Measurements from ENCODE around the gene STMN3.

Gene STMN3

GRCh38 chr20:63692436-63693082 is 39.3 kb upstream of the STMN3 start:
- no peak for DNase-seq (ENCODE audit: low read depth)

GRCh38 chr20:63691711-63692435 is 38.6 kb upstream of the STMN3 start:
- DNase-seq (ENCODE audit: low read depth): no peak

GRCh38 chr20:63690898-63691710 is 37.9 kb upstream of the STMN3 start:
- no peak for DNase-seq (ENCODE audit: low read depth)

GRCh38 chr20:63690003-63690897 is 37.0 kb upstream of the STMN3 start:
- no peak for DNase-seq (ENCODE audit: low read depth)

GRCh38 chr20:63689046-63690002 is 36.1 kb upstream of the STMN3 start:
- no peak for DNase-seq (ENCODE audit: low read depth)

- DNase-seq (ENCODE audit: low read depth): no peak
These were observed 35.2 kb upstream of the STMN3 start for GRCh38 chr20:63688228-63689045.

GRCh38 chr20:63687419-63688178 is 34.4 kb upstream of the STMN3 start:
- DNase-seq (ENCODE audit: low read depth): no peak

- DNase-seq (ENCODE audit: low read depth): no peak
These were observed 33.5 kb upstream of the STMN3 start for GRCh38 chr20:63686492-63687321.

GRCh38 chr20:63686094-63686491 is 32.9 kb upstream of the STMN3 start:
- no peak for DNase-seq (ENCODE audit: low read depth)

GRCh38 chr20:63685269-63686026 is 32.2 kb upstream of the STMN3 start:
- no peak for DNase-seq (ENCODE audit: low read depth)

- no peak for DNase-seq (ENCODE audit: low read depth)
These were observed 29.3 kb upstream of the STMN3 start for GRCh38 chr20:63682384-63683139.

GRCh38 chr20:63681609-63682142 is 28.5 kb upstream of the STMN3 start:
- no peak for DNase-seq (ENCODE audit: low read depth)

GRCh38 chr20:63680857-63681608 is 27.8 kb upstream of the STMN3 start:
- DNase-seq (ENCODE audit: low read depth): no peak

- DNase-seq (ENCODE audit: low read depth): no peak
These were observed 27.2 kb upstream of the STMN3 start for GRCh38 chr20:63680427-63680826.

GRCh38 chr20:63679799-63680305 is 26.6 kb upstream of the STMN3 start:
- no peak for DNase-seq (ENCODE audit: low read depth)

Measured in stimulated activated CD8-positive, alpha-beta memory T cell treated with anti-CD3 and anti-CD28 coated beads, Interleukin-4, amount 100 ng/mL, for 24 hours (primary cell).